Adrenal gland (tissue), 12 donors: ENCODE measurements around the gene PSG2. TPM values are rescaled to one million over a fixed set of nuclear protein-coding genes. Genes with fewer than 3 reads are reported as not detected.
"Not testable (repeated sequence)": the region's sequence is repeated elsewhere in the genome, so short reads cannot be mapped to it uniquely, and the experiment has no call there.

ENCODE experiments used
- DNase-seq, 7 donors: peaks; one replicate each; pipeline ENCODE4 v3.0.0-alpha.2; 2019 to 2020
- H3K27ac ChIP-seq, 5 donors: fragments of 200-600 bp; sonication (generic) in 4 of 5; 1 replicate in 3 of 5; 2 replicates in 2 of 5; pipeline versions ENCODE4 v1.5.1 to v1.8.0; 2016 to 2020; ENCODE audit warnings: mild to moderate bottlenecking in 1 of 5
- H3K27me3 ChIP-seq: fragments of 200-600 bp; 2 replicates; pipeline ENCODE4 v1.8.0; 2021
- H3K36me3 ChIP-seq, 2 donors: fragments of 200-600 bp; replicated peaks in 1 of 2; 1 replicate in 1 of 2; 2 replicates in 1 of 2; pipeline versions ENCODE4 v1.5.1 to v1.8.0; 2018 to 2022
- H3K4me1 ChIP-seq, 2 donors: fragments of 200-600 bp; replicated peaks in 1 of 2; 1 replicate in 1 of 2; 2 replicates in 1 of 2; pipeline versions ENCODE4 v1.5.1 to v1.8.0; 2018 to 2021
- H3K4me3 ChIP-seq, 4 donors: fragments of 200-600 bp; sonication (generic) in 3 of 4; one replicate each; pipeline ENCODE4 v1.5.1; 2016 to 2018
- H3K9me3 ChIP-seq, 3 donors: fragments of 200-600 bp; sonication (generic) in 1 of 3; replicated peaks in 1 of 3; 1 replicate in 2 of 3; 2 replicates in 1 of 3; pipeline versions ENCODE4 v1.5.1 to v1.8.0; 2016 to 2021
- POLR2A ChIP-seq, 2 donors: fragments of 450-650 bp; IDR thresholded peaks; one replicate each; pipeline ENCODE4 v1.6.1; 2017; ENCODE audit warnings: antibody characterized with exemption in 2 of 2, mild to moderate bottlenecking in 2 of 2, moderate library complexity in 1 of 2
- WGBS, 4 donors: extraction: QIAGEN DNeasy Blood & Tissue Kit in 2 of 4; methylation state at CpG; one replicate each; pipeline versions ENCODE4 v1.1.5 to v1.1.7; 2013 to 2017; 5-methylcytosine and 5-hydroxymethylcytosine counted together
- intact Hi-C, 2 donors: fragments of 100-400 bp; cut with DNase I; formaldehyde crosslinking; loops; one replicate each; pipeline versions ENCODE4 v1.14.1 to v1.15.0; 2022 to 2023
- polyA plus RNA-seq, 3 donors: library from polyadenylated mRNA; stranded (reverse); fragments of 200-250 nt in 2 of 3; fragments of 350-450 nt in 1 of 3; fragmentation: Illumina TruSeq in 1 of 3; extraction: RNeasy Lipid Tissue Mini Kit (QIAGEN cat#74804) in 1 of 3; gene quantifications; one replicate each; pipeline ENCODE4 v1.2.3, GENCODE V29; 2013 to 2014
- total RNA-seq, 9 donors: library from RNA; depleted of rRNA in 4 of 9; stranded (reverse); fragments of >200 nt in 4 of 9; fragments of 120-200 nt in 1 of 9; fragmentation: NEBNext Ultra II Directional in 1 of 9; extraction: Animal tissue kit (Norgen Biotek cat#: 25700) in 1 of 9; gene quantifications; one replicate each; pipeline versions ENCODE4 v1.1.0 to v1.2.4, GENCODE V29; 2013 to 2023
- TF ChIP-seq, protein P1 (sequence below), 6 experiments: fragments of 450-650 bp in 4 of 6; fragments of 200-600 bp in 2 of 6; sonication (generic) in 1 of 6; IDR thresholded peaks; 1 replicate in 5 of 6; 2 replicates in 1 of 6; pipeline versions ENCODE4 v1.5.1 to v1.8.0; 2016 to 2021; ENCODE audit warnings: antibody characterized with exemption in 6 of 6, mild to moderate bottlenecking in 2 of 6, moderate library complexity in 1 of 6
- donor health status: healthy with polysubstance abuse.
- donor health status: Bipolar disorder and iron deficiency.
- donor health status: DM: yes; HTN: yes; CAD: no.
- donor health status: DM: no; HTN: no; CAD: no.
- donor health status: DM: no; HTN: no; CAD: no.
- donor health status: DM: yes; HTN: yes; CAD: no.

The PSG2 gene
- total and polyA plus RNA-seq, 12 donors, result 0.11 TPM; not detected in 11

DNA sequence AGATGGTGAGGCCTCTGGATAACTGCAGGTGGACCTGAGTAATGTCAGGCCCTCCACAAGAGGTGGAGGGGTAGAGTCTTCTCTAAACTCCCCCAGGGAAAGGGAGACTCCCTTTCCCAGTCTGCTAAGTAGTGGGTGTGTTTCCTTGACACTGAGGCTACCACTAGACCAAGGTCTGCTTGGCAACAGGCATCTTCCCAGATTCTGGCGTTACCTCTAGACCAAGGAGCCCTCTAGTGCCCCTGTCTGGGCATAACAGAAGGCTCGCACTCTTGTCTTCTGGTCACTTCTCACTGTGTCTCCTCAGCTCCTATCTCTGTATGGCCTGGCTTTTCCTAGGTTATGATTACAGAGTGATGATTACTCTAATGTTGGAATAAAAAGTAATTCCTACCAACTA is 50.9 kb downstream of the PSG2 start:
- H3K36me3 ChIP-seq, intact Hi-C loops, DNase-seq, H3K9me3 ChIP-seq, H3K27me3 ChIP-seq, H3K4me3 ChIP-seq, H3K4me1 ChIP-seq, H3K27ac ChIP-seq: not testable (repeated sequence)
- WGBS, 4 donors, result 32 to 66% (median 49%) methylated on average over 2 of the region's 2 CpGs

DNA sequence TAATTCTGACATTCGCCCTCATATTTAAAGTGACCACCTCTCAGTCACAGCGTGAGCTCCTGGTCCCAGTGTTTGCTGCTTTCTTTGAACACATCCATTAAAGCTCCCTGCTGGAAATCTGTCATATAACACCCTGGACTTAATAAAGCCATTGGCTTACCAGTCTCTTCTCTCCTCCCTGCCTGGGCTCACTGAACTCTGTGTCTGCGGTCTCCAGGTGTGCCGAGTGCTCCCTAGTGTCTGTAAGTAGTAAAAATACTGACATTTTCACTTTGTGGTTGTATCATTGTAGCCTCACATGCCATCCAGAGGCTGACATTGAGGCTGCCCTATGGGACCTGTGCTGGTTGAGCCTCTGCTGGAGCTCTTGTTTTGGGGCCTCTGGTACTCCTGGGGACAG is 53.6 kb downstream of the PSG2 start:
- Histone ChIP-seq H3K36me3 (no peaks in the 10 kb centered on the region), H3K9me3 (no peaks in the 10 kb centered on the region), H3K4me3 (no peak overlapping the region), H3K4me1 (no peaks in the 10 kb centered on the region), H3K27ac (no peak overlapping the region), H3K27me3 (no peaks in the 10 kb centered on the region)
- TF ChIP-seq, protein P1, sequence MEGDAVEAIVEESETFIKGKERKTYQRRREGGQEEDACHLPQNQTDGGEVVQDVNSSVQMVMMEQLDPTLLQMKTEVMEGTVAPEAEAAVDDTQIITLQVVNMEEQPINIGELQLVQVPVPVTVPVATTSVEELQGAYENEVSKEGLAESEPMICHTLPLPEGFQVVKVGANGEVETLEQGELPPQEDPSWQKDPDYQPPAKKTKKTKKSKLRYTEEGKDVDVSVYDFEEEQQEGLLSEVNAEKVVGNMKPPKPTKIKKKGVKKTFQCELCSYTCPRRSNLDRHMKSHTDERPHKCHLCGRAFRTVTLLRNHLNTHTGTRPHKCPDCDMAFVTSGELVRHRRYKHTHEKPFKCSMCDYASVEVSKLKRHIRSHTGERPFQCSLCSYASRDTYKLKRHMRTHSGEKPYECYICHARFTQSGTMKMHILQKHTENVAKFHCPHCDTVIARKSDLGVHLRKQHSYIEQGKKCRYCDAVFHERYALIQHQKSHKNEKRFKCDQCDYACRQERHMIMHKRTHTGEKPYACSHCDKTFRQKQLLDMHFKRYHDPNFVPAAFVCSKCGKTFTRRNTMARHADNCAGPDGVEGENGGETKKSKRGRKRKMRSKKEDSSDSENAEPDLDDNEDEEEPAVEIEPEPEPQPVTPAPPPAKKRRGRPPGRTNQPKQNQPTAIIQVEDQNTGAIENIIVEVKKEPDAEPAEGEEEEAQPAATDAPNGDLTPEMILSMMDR (IDR thresholded peaks at IDR 0.05), result no peak
- TF ChIP-seq POLR2A (IDR thresholded peaks at IDR 0.05), result no peak
- 65 to 76% (median 70%) methylated on average over 4 of the region's 4 CpGs for WGBS, 4 donors
- DNase-seq, result no peak
- intact Hi-C loops, result no loop called here

DNA sequence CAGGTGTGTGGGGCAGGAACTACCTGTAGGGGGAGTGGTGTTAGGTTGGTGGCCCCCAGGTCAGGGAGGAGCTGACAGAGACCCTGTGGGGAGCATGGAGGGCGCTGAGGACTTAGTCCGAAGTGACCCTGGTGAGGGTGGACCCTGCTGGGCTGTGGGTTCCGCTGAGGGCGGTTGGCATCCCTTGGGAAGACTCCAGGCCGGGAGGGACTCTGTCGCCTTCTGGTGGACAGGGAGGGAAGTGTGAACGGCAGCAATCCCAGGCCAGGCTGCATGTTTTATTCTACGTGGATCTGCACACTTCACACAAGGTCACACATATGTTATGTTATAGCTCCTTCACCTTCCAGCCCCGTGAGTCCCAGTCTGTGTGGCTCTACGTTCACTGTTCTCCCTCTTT is 54.5 kb downstream of the PSG2 start:
- H3K4me1 ChIP-seq, H3K4me3 ChIP-seq, DNase-seq, intact Hi-C loops, H3K27ac ChIP-seq, H3K9me3 ChIP-seq, H3K27me3 ChIP-seq, H3K36me3 ChIP-seq: not testable (repeated sequence)
- WGBS, 4 donors, result 48 to 62% (median 58%) methylated on average over 9 to 10 of the region's 10 CpGs

- DNase-seq, H3K27me3 ChIP-seq, intact Hi-C loops, H3K4me3 ChIP-seq, H3K9me3 ChIP-seq, H3K36me3 ChIP-seq, H3K27ac ChIP-seq, H3K4me1 ChIP-seq: not testable (repeated sequence)
- WGBS, 4 donors, result 81 to 92% (median 84%) methylated on average over 6 to 8 of the region's 8 CpGs
Observed at GRCh38 chr19:43027061-43027460, 55.4 kb downstream of the PSG2 start.

GRCh38 chr19:43026369-43026768 is 56.1 kb downstream of the PSG2 start, which contains the start of gene PSG11:
Gene PSG11 (minus strand): TSS chr19:43026469. CDS start chr19:43026372, 97 bp downstream.
- H3K27ac ChIP-seq, H3K4me1 ChIP-seq, H3K4me3 ChIP-seq, H3K9me3 ChIP-seq, H3K36me3 ChIP-seq, H3K27me3 ChIP-seq, intact Hi-C loops, DNase-seq: not testable (repeated sequence)
- WGBS, 4 donors, result 70 to 81% (median 76%) methylated on average over 6 of the region's 6 CpGs

- 35 to 53% (median 46%) methylated on average over 4 of the region's 4 CpGs for WGBS, 4 donors
- H3K4me3 ChIP-seq, H3K4me1 ChIP-seq, H3K27ac ChIP-seq, H3K27me3 ChIP-seq, intact Hi-C loops, H3K9me3 ChIP-seq, H3K36me3 ChIP-seq: not testable (repeated sequence)
- peak in 3 of 7 donors; percentile 5 to 22 (median 9) for DNase-seq
Observed at GRCh38 chr19:43022098-43022497, 60.4 kb downstream of the PSG2 start.

- WGBS, 4 donors, result 59 to 86% (median 60%) methylated on average over 4 of the region's 4 CpGs
- H3K4me1 ChIP-seq, H3K4me3 ChIP-seq, H3K36me3 ChIP-seq, H3K27me3 ChIP-seq, H3K9me3 ChIP-seq, H3K27ac ChIP-seq, intact Hi-C loops: not testable (repeated sequence)
- peak in 5 of 7 donors; percentile 9 to 36 (median 30) for DNase-seq
Observed at GRCh38 chr19:43021629-43022028, 60.9 kb downstream of the PSG2 start.

GRCh38 chr19:43019588-43019987 is 62.9 kb downstream of the PSG2 start:
- not testable (repeated sequence) for H3K4me1 ChIP-seq, H3K9me3 ChIP-seq

More at GRCh38 chr19:43019588-43019987, 62.9 kb downstream of the PSG2 start:
- H3K27me3 ChIP-seq, intact Hi-C loops, H3K4me3 ChIP-seq, H3K27ac ChIP-seq, DNase-seq, H3K36me3 ChIP-seq: not testable (repeated sequence)

Other genes with a start within 250 kb of the PSG2 start
- under 1 TPM in 1 of 9 donors, not detected in 8; 0.11 TPM for gene PSG1, start 203.0 kb downstream of the PSG2 start, total RNA-seq
- gene PSG1, start 203.0 kb downstream of the PSG2 start, polyA plus RNA-seq, result not detected
- gene PSG6, start 164.8 kb downstream of the PSG2 start, total RNA-seq, result not detected
- gene PSG6, start 164.8 kb downstream of the PSG2 start, polyA plus RNA-seq, result not detected
- not detected for gene PSG7, start 145.5 kb downstream of the PSG2 start, total RNA-seq
- not detected for gene PSG7, start 145.5 kb downstream of the PSG2 start, polyA plus RNA-seq
- not detected for gene PSG11, start 56.2 kb downstream of the PSG2 start, total RNA-seq
- gene PSG11, start 56.2 kb downstream of the PSG2 start, polyA plus RNA-seq, result not detected
- gene PSG5, start 103.8 kb upstream of the PSG2 start, total RNA-seq, result not detected
- not detected for gene PSG5, start 103.8 kb upstream of the PSG2 start, polyA plus RNA-seq
- gene PSG4, start 122.9 kb upstream of the PSG2 start, total RNA-seq, result under 1 TPM in 3 of 9 donors, not detected in 6; 0.14 to 0.55 (median 0.27) TPM
- under 1 TPM in 1 of 3 donors, not detected in 2; 0.48 TPM for gene PSG4, start 122.9 kb upstream of the PSG2 start, polyA plus RNA-seq
- not detected for gene PSG9, start 186.8 kb upstream of the PSG2 start, total RNA-seq
- not detected for gene PSG9, start 186.8 kb upstream of the PSG2 start, polyA plus RNA-seq